ENCODE data around the gene PITPNM3.

DNA sequence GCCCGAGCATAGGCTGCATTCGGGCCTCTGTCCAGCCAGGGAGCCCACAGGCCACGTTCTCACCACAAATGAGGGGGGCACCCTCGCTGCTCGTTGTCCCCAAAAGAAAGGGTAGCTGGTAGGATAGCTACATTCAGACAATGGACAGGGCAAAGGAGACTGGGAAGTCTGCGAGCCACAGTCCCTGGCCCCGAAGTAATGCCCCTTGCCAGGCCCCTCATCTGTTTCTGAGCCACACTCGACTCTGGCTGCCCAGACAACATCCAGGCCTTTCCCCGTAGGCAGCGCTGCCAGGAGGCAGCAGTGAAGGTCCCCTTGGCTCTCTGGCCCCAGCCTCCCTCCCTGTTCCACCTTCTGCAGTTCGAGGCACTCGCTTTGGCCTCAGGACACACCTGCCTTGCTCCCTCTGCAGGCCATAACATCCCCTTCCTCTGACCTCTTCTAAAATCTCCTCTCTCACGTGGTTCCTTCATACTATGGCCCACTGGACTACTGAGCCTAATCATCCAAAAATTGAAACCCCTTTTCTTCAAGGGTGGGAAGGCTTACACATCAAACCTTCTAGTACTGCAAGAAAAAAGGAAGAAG, 133.6 kb downstream of the PITPNM3 start:
- TF ChIP-seq, protein P1, sequence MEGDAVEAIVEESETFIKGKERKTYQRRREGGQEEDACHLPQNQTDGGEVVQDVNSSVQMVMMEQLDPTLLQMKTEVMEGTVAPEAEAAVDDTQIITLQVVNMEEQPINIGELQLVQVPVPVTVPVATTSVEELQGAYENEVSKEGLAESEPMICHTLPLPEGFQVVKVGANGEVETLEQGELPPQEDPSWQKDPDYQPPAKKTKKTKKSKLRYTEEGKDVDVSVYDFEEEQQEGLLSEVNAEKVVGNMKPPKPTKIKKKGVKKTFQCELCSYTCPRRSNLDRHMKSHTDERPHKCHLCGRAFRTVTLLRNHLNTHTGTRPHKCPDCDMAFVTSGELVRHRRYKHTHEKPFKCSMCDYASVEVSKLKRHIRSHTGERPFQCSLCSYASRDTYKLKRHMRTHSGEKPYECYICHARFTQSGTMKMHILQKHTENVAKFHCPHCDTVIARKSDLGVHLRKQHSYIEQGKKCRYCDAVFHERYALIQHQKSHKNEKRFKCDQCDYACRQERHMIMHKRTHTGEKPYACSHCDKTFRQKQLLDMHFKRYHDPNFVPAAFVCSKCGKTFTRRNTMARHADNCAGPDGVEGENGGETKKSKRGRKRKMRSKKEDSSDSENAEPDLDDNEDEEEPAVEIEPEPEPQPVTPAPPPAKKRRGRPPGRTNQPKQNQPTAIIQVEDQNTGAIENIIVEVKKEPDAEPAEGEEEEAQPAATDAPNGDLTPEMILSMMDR (conservative IDR thresholded peaks at IDR 0.05; ENCODE audit: low read length): no peak
- TF ChIP-seq EZH2phosphoT487 (IDR thresholded peaks at IDR 0.05; ENCODE audit: borderline replicate concordance): no peak

All from Loucy (cell line).